NCI-H2029 treated with DMSO at 0.1 percent for 48 hours (cell line): ENCODE data around the gene FARS2.
"Not testable (repeated sequence)": the region's sequence is repeated elsewhere in the genome, so short reads cannot be mapped to it uniquely, and the experiment has no call there.

ENCODE experiments used
- DNase-seq: peaks from one replicate; lab custom pipeline; 2025; lab: John Stamatoyannopoulos, UW

Gene FARS2

GRCh38 chr6:5670811-5671561 is 409.7 kb downstream of the FARS2 start:
- peak; percentile 90 for DNase-seq

GRCh38 chr6:5671601-5672559 is 410.6 kb downstream of the FARS2 start:
- no peak for DNase-seq

GRCh38 chr6:5672581-5673011 is 411.3 kb downstream of the FARS2 start:
- DNase-seq, result no peak

GRCh38 chr6:5673019-5673790 is 411.9 kb downstream of the FARS2 start:
- no peak for DNase-seq

GRCh38 chr6:5674141-5674540 is 412.8 kb downstream of the FARS2 start:
- no peak for DNase-seq

- DNase-seq, result no peak
Measured at GRCh38 chr6:5674721-5675120, 413.4 kb downstream of the FARS2 start.

- DNase-seq, result no peak
Measured at GRCh38 chr6:5676701-5677100, 415.4 kb downstream of the FARS2 start.

- DNase-seq, result peak; percentile 89
Measured at GRCh38 chr6:5677219-5678000, 416.1 kb downstream of the FARS2 start.

GRCh38 chr6:5679270-5679669 is 418.0 kb downstream of the FARS2 start:
- no peak for DNase-seq

- no peak for DNase-seq
Measured at GRCh38 chr6:5679691-5680090, 418.4 kb downstream of the FARS2 start.

GRCh38 chr6:5680095-5680494 is 418.8 kb downstream of the FARS2 start:
- no peak for DNase-seq

GRCh38 chr6:5681480-5681879 is 420.2 kb downstream of the FARS2 start:
- no peak for DNase-seq

- DNase-seq, result no peak
Measured at GRCh38 chr6:5682530-5682929, 421.2 kb downstream of the FARS2 start.

GRCh38 chr6:5683747-5684146 is 422.4 kb downstream of the FARS2 start:
- not testable (repeated sequence) for DNase-seq

- peak; percentile 84 for DNase-seq
Measured at GRCh38 chr6:5684320-5685053, 423.2 kb downstream of the FARS2 start.

GRCh38 chr6:5693225-5694145 is 432.2 kb downstream of the FARS2 start:
- no peak for DNase-seq

- no peak for DNase-seq
Measured at GRCh38 chr6:5695260-5696245, 434.2 kb downstream of the FARS2 start.

GRCh38 chr6:5697508-5697907 is 436.2 kb downstream of the FARS2 start:
- no peak for DNase-seq
